ENCODE data around the gene ARHGAP23.
"Not testable (repeated sequence)": the region's sequence is repeated elsewhere in the genome, so short reads cannot be mapped to it uniquely, and the experiment has no call there.

The ARHGAP23 gene

GRCh38 chr17:38467491-38467890 is 39.2 kb downstream of the ARHGAP23 start:
- TF ChIP-seq CTCF (conservative IDR thresholded peaks at IDR 0.05; ENCODE audit: control insufficient read depth, insufficient read depth, low read depth, low read length): no peak
- DNase-seq (ENCODE audit: low read depth): no peak
- no peak overlapping the region for H3K4me3 ChIP-seq (ENCODE audit: control insufficient read depth, low read depth, low read length)

GRCh38 chr17:38469875-38470274 is 41.6 kb downstream of the ARHGAP23 start:
- no peak for TF ChIP-seq CTCF (conservative IDR thresholded peaks at IDR 0.05; ENCODE audit: control insufficient read depth, insufficient read depth, low read depth, low read length)
- H3K4me3 ChIP-seq (ENCODE audit: control insufficient read depth, low read depth, low read length): no peak overlapping the region
- DNase-seq (ENCODE audit: low read depth): peak; percentile 83

- not testable (repeated sequence) for DNase-seq (ENCODE audit: low read depth); H3K4me3 ChIP-seq (ENCODE audit: control insufficient read depth, low read depth, low read length)
Measured at GRCh38 chr17:38471253-38471652, 43.0 kb downstream of the ARHGAP23 start.

- TF ChIP-seq CTCF (conservative IDR thresholded peaks at IDR 0.05; ENCODE audit: control insufficient read depth, insufficient read depth, low read depth, low read length): peak; percentile 19
- H3K4me3 ChIP-seq (ENCODE audit: control insufficient read depth, low read depth, low read length): not testable (repeated sequence)
- DNase-seq (ENCODE audit: low read depth): peak; percentile 47
Measured at GRCh38 chr17:38474666-38475065, 46.4 kb downstream of the ARHGAP23 start.

- no peak for TF ChIP-seq CTCF (conservative IDR thresholded peaks at IDR 0.05; ENCODE audit: control insufficient read depth, insufficient read depth, low read depth, low read length)
- DNase-seq (ENCODE audit: low read depth): no peak
- no peak overlapping the region for H3K4me3 ChIP-seq (ENCODE audit: control insufficient read depth, low read depth, low read length)
Measured at GRCh38 chr17:38476549-38476948, 48.3 kb downstream of the ARHGAP23 start.

- not testable (repeated sequence) for DNase-seq (ENCODE audit: low read depth); H3K4me3 ChIP-seq (ENCODE audit: control insufficient read depth, low read depth, low read length)
Measured at GRCh38 chr17:38477417-38477816, 49.2 kb downstream of the ARHGAP23 start.

GRCh38 chr17:38477951-38478350 is 49.7 kb downstream of the ARHGAP23 start:
- not testable (repeated sequence) for H3K4me3 ChIP-seq (ENCODE audit: control insufficient read depth, low read depth, low read length); DNase-seq (ENCODE audit: low read depth)

- not testable (repeated sequence) for H3K4me3 ChIP-seq (ENCODE audit: control insufficient read depth, low read depth, low read length); DNase-seq (ENCODE audit: low read depth)
Measured at GRCh38 chr17:38478667-38479066, 50.4 kb downstream of the ARHGAP23 start.

GRCh38 chr17:38482039-38482699 is 53.9 kb downstream of the ARHGAP23 start:
- H3K4me3 ChIP-seq (ENCODE audit: control insufficient read depth, low read depth, low read length); DNase-seq (ENCODE audit: low read depth): not testable (repeated sequence)

GRCh38 chr17:38482700-38483043 is 54.4 kb downstream of the ARHGAP23 start:
- not testable (repeated sequence) for DNase-seq (ENCODE audit: low read depth)

More at GRCh38 chr17:38482700-38483043, 54.4 kb downstream of the ARHGAP23 start:
- H3K4me3 ChIP-seq (ENCODE audit: control insufficient read depth, low read depth, low read length): not testable (repeated sequence)

Measured in fibroblast of mammary gland (primary cell).